ENCODE measurements around the gene HSPA1A. TPM values are rescaled to one million over a fixed set of nuclear protein-coding genes. Genes with fewer than 3 reads are reported as not detected.

The HSPA1A gene
- total and polyA plus RNA-seq, 9 of the 15 experiments (the other 6 are each of a cell fraction or from before 2014, with no cell fraction given) = 2.2 to 273 (median 107) TPM

DNA sequence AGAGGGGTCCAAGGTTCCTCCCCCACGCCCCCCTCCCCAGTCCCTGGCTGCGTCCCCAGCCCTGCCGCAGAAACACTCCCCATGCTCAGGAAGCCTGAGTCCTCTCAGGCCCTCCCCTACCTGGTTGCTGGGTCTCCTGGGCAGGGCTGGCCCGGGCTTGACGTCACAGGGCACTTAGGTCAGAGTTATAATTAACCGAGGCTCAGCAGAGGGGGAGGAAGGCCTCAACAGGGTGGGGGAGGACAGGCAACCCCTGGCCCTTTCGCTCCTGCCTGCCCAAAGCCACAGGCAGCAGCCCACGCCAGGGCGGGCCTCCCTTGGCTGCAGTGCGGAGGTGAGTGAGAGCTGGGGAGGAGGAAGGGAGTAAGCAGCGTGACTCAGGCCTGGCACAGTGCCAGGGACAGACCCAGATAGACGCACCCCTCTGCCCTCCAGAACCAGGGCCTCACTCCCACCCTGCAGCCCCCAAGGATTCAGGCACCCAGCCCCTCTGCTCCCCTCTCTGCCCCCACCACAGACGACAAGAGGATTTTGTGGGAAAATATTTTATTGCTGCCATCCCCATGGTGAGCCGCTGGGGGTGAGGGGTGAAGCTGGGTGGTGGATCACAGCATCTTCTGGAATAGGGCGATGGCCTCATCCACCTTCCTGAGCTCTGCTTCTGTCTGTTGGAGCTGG is 38.2 kb upstream of the HSPA1A start, which contains the start of gene VWA7 (continued):
- TF ChIP-seq SIX5 (IDR thresholded peaks at IDR 0.05; ENCODE audit: borderline replicate concordance in 1 of 2, insufficient read depth in 1 of 2, low read depth in 1 of 2, low read length in 2 of 2) = no peak
- TF ChIP-seq, protein P1, sequence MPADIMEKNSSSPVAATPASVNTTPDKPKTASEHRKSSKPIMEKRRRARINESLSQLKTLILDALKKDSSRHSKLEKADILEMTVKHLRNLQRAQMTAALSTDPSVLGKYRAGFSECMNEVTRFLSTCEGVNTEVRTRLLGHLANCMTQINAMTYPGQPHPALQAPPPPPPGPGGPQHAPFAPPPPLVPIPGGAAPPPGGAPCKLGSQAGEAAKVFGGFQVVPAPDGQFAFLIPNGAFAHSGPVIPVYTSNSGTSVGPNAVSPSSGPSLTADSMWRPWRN (IDR thresholded peaks at IDR 0.05; ENCODE audit: low read depth) = peak; percentile 93
- TF ChIP-seq, protein P2, sequence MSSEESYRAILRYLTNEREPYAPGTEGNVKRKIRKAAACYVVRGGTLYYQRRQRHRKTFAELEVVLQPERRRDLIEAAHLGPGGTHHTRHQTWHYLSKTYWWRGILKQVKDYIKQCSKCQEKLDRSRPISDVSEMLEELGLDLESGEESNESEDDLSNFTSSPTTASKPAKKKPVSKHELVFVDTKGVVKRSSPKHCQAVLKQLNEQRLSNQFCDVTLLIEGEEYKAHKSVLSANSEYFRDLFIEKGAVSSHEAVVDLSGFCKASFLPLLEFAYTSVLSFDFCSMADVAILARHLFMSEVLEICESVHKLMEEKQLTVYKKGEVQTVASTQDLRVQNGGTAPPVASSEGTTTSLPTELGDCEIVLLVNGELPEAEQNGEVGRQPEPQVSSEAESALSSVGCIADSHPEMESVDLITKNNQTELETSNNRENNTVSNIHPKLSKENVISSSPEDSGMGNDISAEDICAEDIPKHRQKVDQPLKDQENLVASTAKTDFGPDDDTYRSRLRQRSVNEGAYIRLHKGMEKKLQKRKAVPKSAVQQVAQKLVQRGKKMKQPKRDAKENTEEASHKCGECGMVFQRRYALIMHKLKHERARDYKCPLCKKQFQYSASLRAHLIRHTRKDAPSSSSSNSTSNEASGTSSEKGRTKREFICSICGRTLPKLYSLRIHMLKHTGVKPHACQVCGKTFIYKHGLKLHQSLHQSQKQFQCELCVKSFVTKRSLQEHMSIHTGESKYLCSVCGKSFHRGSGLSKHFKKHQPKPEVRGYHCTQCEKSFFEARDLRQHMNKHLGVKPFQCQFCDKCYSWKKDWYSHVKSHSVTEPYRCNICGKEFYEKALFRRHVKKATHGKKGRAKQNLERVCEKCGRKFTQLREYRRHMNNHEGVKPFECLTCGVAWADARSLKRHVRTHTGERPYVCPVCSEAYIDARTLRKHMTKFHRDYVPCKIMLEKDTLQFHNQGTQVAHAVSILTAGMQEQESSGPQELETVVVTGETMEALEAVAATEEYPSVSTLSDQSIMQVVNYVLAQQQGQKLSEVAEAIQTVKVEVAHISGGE (CRISPR knock-in tag; IDR thresholded peaks at IDR 0.05) = peak in 1 of 3 experiments; percentile 66; a peak in 1 of 6 replicates
- TF ChIP-seq RFX1 (IDR thresholded peaks at IDR 0.05) = no peak
- TF ChIP-seq, protein P3, sequence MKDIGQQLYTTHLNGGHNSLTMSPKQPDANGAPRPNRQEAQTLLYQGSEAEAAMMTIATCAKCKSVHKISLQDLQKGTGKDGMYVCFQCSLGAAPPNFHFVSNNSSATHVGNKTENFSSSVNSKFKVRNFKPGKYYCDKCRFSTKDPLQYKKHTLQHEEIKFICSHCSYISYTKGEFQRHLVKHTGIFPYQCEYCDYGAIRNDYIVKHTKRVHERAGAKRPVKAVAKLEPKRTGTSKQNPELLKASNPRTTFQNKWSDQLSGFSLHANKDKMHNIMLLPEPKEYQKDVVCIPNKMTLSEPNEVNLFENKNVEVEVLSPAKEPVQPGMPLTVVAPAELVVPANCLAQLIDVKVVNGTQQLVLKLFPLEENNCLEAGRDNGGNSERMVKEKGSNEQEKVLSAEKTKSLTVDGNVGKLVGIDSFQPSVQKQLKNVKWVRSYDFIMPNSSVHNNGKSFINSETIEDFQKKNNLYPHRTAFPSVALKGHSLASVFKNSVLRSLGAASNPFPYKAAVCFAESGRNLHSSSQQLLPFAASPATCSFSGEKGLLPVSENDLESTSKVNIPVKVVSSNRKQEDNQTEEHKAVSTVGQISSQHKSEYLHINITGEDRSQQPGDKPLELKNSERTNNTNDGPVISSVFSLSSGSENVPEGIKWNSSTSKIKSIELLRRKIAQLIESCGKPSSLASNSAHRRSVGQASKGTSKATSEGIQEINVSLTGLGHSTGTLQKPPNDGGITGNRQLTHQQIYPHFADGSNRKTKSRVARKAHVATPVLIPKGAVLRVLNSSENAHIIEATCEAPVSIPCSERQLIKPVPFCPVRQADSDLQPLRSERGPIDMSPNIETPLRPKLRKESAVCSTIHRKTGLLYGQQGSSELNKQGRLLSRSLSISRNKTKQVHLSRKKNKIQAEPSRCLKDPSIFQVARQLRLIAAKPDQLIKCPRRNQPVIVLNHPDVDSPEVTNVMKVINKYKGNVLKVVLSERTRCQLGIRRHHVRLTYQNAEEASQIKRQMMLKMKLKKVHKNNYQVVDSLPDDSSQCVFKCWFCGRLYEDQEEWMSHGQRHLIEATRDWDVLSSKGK (CRISPR knock-in tag; IDR thresholded peaks at IDR 0.05) = no peak
- no peak for TF ChIP-seq ZNF764 (CRISPR knock-in tag; IDR thresholded peaks at IDR 0.05; ENCODE audit: low read depth)
- TF ChIP-seq, protein P4, sequence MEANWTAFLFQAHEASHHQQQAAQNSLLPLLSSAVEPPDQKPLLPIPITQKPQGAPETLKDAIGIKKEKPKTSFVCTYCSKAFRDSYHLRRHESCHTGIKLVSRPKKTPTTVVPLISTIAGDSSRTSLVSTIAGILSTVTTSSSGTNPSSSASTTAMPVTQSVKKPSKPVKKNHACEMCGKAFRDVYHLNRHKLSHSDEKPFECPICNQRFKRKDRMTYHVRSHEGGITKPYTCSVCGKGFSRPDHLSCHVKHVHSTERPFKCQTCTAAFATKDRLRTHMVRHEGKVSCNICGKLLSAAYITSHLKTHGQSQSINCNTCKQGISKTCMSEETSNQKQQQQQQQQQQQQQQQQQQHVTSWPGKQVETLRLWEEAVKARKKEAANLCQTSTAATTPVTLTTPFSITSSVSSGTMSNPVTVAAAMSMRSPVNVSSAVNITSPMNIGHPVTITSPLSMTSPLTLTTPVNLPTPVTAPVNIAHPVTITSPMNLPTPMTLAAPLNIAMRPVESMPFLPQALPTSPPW (CRISPR knock-in tag; IDR thresholded peaks at IDR 0.05) = peak; percentile 99
- TF ChIP-seq ZNF347 (CRISPR knock-in tag; IDR thresholded peaks at IDR 0.05; ENCODE audit: low read depth) = no peak
- TF ChIP-seq, protein P5, sequence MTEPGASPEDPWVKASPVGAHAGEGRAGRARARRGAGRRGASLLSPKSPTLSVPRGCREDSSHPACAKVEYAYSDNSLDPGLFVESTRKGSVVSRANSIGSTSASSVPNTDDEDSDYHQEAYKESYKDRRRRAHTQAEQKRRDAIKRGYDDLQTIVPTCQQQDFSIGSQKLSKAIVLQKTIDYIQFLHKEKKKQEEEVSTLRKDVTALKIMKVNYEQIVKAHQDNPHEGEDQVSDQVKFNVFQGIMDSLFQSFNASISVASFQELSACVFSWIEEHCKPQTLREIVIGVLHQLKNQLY (CRISPR knock-in tag; conservative IDR thresholded peaks at IDR 0.05) = peak in 1 of 2 experiments; percentile 22; a peak in 1 of 4 replicates
- no peak for TF ChIP-seq POLR3A (IDR thresholded peaks at IDR 0.05; ENCODE audit: borderline replicate concordance, extremely low read depth, insufficient read depth, insufficient read length)
- TF ChIP-seq ARID2 (IDR thresholded peaks at IDR 0.05) = no peak
- 0 out of 2 replicates have a peak, but pooled peaks have one; percentile 58 for TF ChIP-seq ZNF668 (CRISPR knock-in tag; IDR thresholded peaks at IDR 0.05)
- TF ChIP-seq SMAD3 (CRISPR knock-in tag; conservative IDR thresholded peaks at IDR 0.05) = peak; percentile 69; the same call in 1 of the 2 replicates
- TF ChIP-seq JUND (IDR thresholded peaks at IDR 0.05; ENCODE audit: borderline replicate concordance, low read depth, low read length) = peak; percentile 97
- TF ChIP-seq JUND (tag; IDR thresholded peaks at IDR 0.05; ENCODE audit: borderline replicate concordance, low read depth, low read length) = no peak; the same call in 1 of the 3 replicates
- peak; percentile 85 for TF ChIP-seq ZNF766 (CRISPR knock-in tag; conservative IDR thresholded peaks at IDR 0.05)
